Iris pigment epithelial cell (primary cell): ENCODE data around the gene LCN10.

Experiments
- DNase-seq: peaks from one replicate; pipeline ENCODE4 v3.0.0-alpha.2; 2011; ENCODE audit warnings: low read depth

The LCN10 gene

DNA sequence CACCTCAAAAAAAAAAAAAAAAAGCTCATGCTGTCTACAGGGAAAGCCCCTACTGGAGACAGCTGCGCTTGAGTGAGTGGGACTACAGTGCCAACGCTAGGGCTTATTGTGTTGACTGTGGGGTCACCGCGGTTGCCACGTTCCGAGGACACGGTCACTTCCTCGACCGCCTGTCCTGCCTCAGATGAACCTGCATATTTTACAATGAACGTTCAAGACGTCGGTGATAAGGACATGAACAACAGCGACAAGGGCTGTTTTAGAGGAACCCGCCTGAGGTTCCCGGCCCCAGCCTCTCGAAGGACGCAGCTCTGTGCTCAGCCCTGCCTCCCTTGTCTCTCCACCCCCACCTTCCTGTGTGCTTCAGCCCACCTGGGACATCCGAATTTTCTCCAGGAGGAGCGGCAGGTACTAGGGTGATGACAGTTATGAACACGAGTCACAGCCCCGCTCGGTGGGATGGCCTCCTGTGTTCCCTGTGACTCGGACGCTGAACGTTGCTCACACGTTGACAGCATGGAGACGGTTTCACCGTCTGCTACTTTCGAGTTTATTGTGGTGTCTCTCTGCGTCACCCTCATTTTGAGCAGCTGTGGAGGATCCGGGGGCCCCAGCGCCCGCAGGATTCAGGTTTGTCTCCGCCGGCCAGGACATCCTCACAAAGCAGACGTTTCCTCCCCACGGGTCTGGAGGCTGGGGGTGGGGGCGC lies 41.6 kb downstream of the LCN10 start:
- DNase-seq: no peak

DNA sequence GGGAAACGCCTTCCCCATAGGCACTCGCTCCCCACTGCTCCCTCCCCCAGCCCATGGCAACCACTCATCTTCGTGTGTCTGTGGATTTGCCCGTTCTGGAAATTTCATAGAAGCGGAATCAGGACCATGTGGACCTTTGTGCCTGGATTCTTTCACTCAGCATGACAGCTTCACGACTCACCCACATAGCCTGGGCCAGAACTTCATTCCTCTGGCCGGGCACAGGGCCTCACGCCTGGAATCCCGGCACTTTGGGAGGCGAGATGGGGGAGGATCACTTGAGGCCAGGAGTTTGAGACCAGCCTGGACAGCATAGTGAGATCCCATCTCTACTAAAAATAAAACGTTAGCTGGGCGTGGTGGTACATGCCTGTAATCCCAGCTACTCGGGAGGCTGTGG lies 42.4 kb downstream of the LCN10 start:
- DNase-seq: peak; percentile 23

- no peak for DNase-seq
Measured at GRCh38 chr9:136698635-136699246, 44.0 kb downstream of the LCN10 start.

DNA sequence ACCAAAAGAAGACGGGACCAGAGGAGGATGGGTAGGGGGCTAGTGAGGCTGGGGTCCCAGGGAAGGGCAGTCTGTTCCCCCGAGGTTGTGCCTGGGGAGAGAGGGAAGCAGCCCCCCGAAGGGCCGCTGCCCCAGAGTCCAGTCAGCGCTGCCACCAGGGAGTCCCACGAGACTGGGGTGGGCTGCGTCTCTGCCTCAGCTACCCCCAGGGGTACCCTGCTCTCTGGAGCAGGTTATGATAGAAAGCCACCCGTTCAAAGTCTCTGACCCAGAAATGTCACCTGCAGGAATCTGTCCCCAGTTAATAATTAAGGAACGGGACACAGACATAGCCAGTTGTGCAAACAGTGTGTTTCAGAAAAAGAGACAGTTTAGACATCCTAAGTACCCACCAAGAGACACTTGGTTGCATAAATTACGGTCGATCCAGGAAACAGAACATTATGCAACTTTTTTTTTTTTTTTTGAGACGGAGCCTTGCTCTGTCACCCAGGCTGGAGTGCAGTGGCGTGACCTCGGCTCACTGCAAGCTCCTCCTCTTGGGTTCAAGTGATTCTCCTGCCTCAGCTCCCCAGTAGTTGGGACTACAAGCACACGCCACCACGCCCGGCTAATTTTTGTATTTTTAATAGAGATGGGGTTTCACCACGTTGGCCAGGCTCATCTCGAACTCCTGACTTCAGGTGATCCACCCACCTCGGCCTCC lies 44.8 kb downstream of the LCN10 start:
- DNase-seq: no peak

GRCh38 chr9:136697146-136697820 lies 45.5 kb downstream of the LCN10 start:
- no peak for DNase-seq

GRCh38 chr9:136696502-136696901 lies 46.2 kb downstream of the LCN10 start:
- DNase-seq: no peak

GRCh38 chr9:136695955-136696354 lies 46.8 kb downstream of the LCN10 start:
- DNase-seq: no peak

DNA sequence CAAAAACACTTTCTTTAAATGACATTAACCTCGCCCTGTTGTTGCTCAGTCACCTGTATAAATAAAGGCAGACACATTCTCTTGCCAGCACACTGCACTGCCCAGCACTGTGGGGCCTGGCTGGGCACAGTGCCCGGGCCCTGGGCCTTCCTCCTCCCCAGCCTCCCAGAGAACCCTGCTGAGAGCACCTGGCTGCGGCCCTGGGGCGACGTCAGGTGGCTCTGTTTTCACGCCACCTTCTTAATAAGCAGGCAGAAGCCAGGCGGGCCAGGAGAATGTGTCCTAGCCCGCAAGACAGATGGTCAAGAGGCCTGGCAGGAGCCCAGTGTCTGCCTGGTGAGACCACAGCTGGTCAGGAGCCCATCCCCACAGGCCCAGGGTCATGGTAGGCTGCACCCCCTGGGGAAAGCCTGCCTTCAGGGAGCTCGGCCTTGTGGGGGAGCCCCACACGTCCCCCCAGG lies 47.3 kb downstream of the LCN10 start:
- DNase-seq: no peak

- no peak for DNase-seq
Measured at GRCh38 chr9:136694872-136695247, 47.9 kb downstream of the LCN10 start.

DNA sequence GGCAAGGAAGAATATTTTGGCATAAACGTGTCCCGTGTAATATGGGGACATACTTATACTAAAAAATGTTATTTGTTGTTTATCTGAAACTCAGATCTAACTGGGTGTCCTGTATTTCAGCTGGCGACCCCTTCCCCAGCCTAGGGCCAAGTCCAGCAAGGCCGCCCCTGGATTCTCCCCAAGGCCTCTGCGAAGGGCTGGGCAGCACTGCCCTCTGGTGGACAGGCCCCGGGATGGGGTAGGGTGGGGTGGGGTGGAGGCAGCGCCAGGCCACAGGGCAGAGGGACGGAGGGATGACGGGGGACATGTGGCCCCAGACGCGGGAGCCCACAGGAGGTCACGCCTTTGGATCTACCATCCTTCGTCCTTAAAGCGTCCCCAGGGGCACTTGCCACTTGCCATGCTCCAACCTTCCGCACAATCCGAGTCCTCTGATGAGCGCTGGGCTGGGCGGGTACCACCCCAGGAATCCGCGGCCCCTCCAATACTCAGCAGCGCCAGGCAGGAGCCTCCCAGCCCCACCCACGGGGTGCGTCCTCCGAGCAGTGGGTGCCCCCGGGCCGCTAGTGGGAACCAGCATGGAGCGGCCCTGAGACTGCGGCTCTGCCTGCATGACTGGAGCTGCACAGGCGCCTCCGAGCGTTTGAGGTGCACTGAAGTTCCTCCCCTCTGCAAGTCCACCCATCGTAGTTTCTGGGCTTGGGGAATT lies 48.4 kb downstream of the LCN10 start:
- peak; percentile 28 for DNase-seq

- DNase-seq: no peak
Measured at GRCh38 chr9:136693490-136694162, 49.1 kb downstream of the LCN10 start.

GRCh38 chr9:136693135-136693489 lies 49.6 kb downstream of the LCN10 start:
- no peak for DNase-seq

DNA sequence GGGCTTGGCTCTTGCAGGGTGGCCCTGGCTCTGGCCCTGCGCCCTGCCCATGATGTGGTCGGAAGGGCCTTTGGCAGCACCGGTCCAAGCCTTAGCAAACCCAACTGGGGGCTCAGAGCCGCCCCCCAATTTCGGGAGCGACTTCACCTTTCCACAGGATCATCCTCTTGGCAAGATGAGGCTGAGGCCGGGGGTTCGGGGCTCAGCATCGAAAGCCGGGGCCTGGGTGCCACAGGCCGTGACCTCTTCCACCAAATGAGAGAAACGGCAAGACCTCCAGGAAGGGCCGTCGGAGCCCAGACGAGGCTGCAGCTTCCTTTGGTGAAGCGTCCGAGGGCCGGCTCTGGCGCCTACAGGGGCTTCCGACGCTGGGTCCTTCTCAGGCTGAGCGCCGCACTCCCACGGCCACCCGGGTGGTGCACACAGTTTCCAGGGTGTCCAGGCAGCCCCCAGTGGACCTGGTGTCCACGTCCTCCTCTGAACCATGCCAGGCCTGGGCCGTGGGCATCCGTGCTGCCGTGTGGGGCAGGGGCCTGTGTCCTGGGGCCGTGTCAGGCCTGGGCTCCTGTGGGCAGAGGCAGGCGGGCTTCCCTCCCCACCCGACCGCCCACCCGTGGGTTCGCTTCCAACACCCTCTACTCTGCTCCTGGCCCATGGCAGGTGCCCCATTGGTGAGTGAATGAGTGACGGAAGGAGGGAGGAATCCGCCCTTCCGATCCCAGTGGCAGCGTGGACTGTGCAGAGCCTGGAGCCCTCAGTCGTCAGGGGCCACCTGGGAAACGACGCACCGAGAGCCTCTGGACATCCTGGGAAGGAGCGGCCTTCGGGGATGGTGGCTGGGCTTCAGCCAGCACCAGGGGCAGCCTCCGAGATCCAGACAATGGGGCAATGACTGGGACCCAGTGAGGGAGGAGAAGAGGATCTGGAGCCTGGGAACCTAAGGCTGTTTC lies 50.3 kb downstream of the LCN10 start:
- no peak for DNase-seq

GRCh38 chr9:136691316-136692184 lies 51.2 kb downstream of the LCN10 start:
- DNase-seq: no peak

DNA sequence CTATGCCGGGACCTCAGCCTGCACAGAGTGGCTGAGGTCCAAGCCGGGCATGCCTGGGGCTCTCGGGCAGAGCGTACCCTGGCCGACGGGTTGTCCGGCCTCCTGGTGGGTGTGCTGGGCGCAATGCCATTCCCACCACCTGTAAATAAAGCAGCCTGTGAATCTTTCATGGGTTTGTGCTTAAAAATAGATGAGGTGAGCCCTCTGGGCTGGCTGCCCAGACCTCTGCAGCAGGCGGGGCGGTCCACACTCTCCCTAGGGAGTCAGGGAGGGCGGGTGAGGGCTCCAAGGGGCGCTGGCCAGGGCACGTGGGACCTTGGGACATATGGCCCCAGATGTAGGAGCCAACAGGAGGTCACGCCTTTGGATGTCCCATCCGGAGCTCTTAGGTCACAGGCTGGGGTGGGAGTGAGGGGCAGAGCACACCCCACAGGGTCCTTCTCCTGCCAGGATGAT lies 51.9 kb downstream of the LCN10 start:
- DNase-seq: no peak

DNA sequence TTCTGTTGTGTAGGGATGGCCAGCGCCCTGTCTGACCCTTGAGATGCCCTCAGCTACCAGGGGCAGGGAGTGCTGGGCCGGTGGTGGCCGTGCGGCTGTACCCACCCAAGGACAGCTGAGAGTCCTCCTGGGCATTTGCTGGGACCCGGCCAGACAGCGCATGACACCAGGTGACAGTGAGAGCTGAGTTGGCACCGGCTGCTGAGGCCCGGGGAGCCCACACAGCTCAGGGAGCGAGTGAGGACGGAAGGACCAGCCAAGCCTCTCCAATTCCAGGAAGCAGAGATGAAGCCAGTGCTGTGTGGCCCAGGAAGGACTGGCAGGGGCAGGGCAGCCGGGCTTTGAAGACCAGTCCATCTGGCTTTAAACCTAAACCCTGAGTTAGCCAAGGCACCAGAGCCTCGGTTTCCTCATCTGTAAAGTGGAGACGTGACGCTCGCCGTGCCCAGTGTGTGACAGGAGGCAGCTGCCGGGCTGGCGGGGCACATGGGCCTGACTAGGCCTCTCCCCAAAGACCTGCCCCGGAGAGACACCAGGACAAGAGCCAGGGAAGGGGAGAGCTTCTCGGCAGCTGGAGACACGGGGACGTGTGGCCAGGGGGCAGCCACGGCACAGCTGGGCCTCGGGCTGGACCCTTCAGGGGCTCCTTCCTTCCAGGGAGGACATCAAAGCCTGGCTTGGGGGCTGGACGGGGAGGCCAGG lies 52.5 kb downstream of the LCN10 start:
- DNase-seq: no peak

GRCh38 chr9:136689108-136689460 lies 53.7 kb downstream of the LCN10 start:
- no peak for DNase-seq

- no peak for DNase-seq
Measured at GRCh38 chr9:136688274-136689107, 54.2 kb downstream of the LCN10 start.
